Calu3 (cell line): ENCODE results near the gene TMEM40. TPM values are rescaled to one million over a fixed set of nuclear protein-coding genes. Genes with fewer than 3 reads are reported as not detected.
A peak's percentile ranks its signal among the peaks of the same experiment; 100 is the strongest.

Experiments used
- BruUV-seq: library from RNA; stranded (reverse); fragments of 400-500 nt; replicated peaks from 2 replicates; lab custom pipeline; 2021; lab: Mats Ljungman, UMichigan
- CTCF ChIA-PET: fragments of 300-600 bp; sonication (Branson Sonifier 250); formaldehyde crosslinking; loops from one replicate; lab custom pipeline; 2022; ENCODE audit warnings: antibody characterized with exemption; lab: Charles Lee
- DNase-seq: peaks from one replicate; pipeline ENCODE4 v3.0.0; 2022
- H3K27ac Mint-ChIP-seq: one replicate; pipeline ENCODE4 v1.8.0; 2022; ENCODE audit warnings: mixed read lengths; ENCODE audit not compliant: unreplicated experiment
- H3K27me3 Mint-ChIP-seq: one replicate; pipeline ENCODE4 v1.8.0; 2022; ENCODE audit warnings: mixed read lengths; ENCODE audit not compliant: unreplicated experiment
- H3K36me3 Mint-ChIP-seq: one replicate; pipeline ENCODE4 v1.8.0; 2022; ENCODE audit warnings: mild to moderate bottlenecking, moderate library complexity, mixed read lengths; ENCODE audit not compliant: insufficient read depth, unreplicated experiment
- H3K4me1 Mint-ChIP-seq: one replicate; pipeline ENCODE4 v1.8.0; 2022; ENCODE audit warnings: mild to moderate bottlenecking, low read depth, mixed read lengths; ENCODE audit not compliant: unreplicated experiment
- H3K4me3 Mint-ChIP-seq: one replicate; pipeline ENCODE4 v1.8.0; 2022; ENCODE audit warnings: mild to moderate bottlenecking, low read depth, moderate library complexity, mixed read lengths; ENCODE audit not compliant: unreplicated experiment
- H3K9me3 Mint-ChIP-seq: one replicate; pipeline ENCODE4 v1.8.0; 2022; ENCODE audit warnings: low read depth, mixed read lengths; ENCODE audit not compliant: unreplicated experiment
- intact Hi-C: fragments of 100-400 bp; cut with micrococcal nuclease; formaldehyde crosslinking; loops from one replicate; pipeline ENCODE4 v1.10.0; 2022; ENCODE audit not compliant: unreplicated experiment
- total RNA-seq: library from RNA; stranded (reverse); gene quantifications from 2 replicates; pipeline ENCODE4 v1.2.3, GENCODE V29; 2022
- TF ChIP-seq, protein P1 (sequence below): fragments of 200-600 bp; IDR thresholded peaks from one replicate; pipeline ENCODE4 v1.8.0; 2022; ENCODE audit warnings: antibody characterized with exemption; ENCODE audit not compliant: unreplicated experiment

Gene TMEM40
- total RNA-seq, 1 experiment from 2014 or later: 0.42 TPM

GRCh38 chr3:12709334-12709733 is 49.7 kb downstream of the TMEM40 start:
- Mint-ChIP-seq H3K4me1 (no peaks in the 10 kb centered on the region), H3K27me3 (peaks cover 44% of the 10 kb centered on the region), H3K4me3 (no peak overlapping the region), H3K36me3 (no peaks in the 10 kb centered on the region), H3K27ac (no peak overlapping the region), H3K9me3 (peaks cover 2% of the 10 kb centered on the region)
- BruUV-seq: no TSS peak
- intact Hi-C loops: loop anchor here (5.0 kb wide), 1 partner anchor 183 kb away; no protein-coding TSS in a partner anchor
- TF ChIP-seq, protein P1, sequence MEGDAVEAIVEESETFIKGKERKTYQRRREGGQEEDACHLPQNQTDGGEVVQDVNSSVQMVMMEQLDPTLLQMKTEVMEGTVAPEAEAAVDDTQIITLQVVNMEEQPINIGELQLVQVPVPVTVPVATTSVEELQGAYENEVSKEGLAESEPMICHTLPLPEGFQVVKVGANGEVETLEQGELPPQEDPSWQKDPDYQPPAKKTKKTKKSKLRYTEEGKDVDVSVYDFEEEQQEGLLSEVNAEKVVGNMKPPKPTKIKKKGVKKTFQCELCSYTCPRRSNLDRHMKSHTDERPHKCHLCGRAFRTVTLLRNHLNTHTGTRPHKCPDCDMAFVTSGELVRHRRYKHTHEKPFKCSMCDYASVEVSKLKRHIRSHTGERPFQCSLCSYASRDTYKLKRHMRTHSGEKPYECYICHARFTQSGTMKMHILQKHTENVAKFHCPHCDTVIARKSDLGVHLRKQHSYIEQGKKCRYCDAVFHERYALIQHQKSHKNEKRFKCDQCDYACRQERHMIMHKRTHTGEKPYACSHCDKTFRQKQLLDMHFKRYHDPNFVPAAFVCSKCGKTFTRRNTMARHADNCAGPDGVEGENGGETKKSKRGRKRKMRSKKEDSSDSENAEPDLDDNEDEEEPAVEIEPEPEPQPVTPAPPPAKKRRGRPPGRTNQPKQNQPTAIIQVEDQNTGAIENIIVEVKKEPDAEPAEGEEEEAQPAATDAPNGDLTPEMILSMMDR: no peak
- CTCF ChIA-PET: interaction anchor here (1.1 kb wide), 1 partner anchor 11 kb away, joined by 3 read pairs; no protein-coding TSS in a partner anchor
- no peak for DNase-seq

- Mint-ChIP-seq H3K36me3 (no peaks in the 10 kb centered on the region), H3K4me3 (no peak overlapping the region), H3K4me1 (peaks cover 6% of the 10 kb centered on the region), H3K27ac (no peak overlapping the region), H3K9me3 (peaks cover 2% of the 10 kb centered on the region), H3K27me3 (peaks cover 44% of the 10 kb centered on the region)
- no TSS peak for BruUV-seq
- intact Hi-C loops: loop anchor here (5.0 kb wide), 1 partner anchor 184 kb away; no protein-coding TSS in a partner anchor
- DNase-seq: no peak
- CTCF ChIA-PET: interaction anchor here (1.1 kb wide), 1 partner anchor 11 kb away, joined by 3 read pairs; no protein-coding TSS in a partner anchor
- TF ChIP-seq, protein P1: no peak
Observed at GRCh38 chr3:12708584-12709192, 50.4 kb downstream of the TMEM40 start.

GRCh38 chr3:12707449-12707848 is 51.6 kb downstream of the TMEM40 start:
- no peak for DNase-seq
- Mint-ChIP-seq H3K4me1 (peaks cover 11% of the 10 kb centered on the region), H3K4me3 (no peak overlapping the region), H3K36me3 (no peaks in the 10 kb centered on the region), H3K27ac (no peak overlapping the region), H3K27me3 (peaks cover 44% of the 10 kb centered on the region), H3K9me3 (peaks cover 2% of the 10 kb centered on the region)
- TF ChIP-seq, protein P1: no peak
- CTCF ChIA-PET: interaction anchor here (0.7 kb wide), 2 partner anchors 9 to 26 kb away, joined by 3 read pairs; no protein-coding TSS in a partner anchor
- intact Hi-C loops: loop anchor here (5.0 kb wide), 1 partner anchor 185 kb away; no protein-coding TSS in a partner anchor
- BruUV-seq: no TSS peak

DNA sequence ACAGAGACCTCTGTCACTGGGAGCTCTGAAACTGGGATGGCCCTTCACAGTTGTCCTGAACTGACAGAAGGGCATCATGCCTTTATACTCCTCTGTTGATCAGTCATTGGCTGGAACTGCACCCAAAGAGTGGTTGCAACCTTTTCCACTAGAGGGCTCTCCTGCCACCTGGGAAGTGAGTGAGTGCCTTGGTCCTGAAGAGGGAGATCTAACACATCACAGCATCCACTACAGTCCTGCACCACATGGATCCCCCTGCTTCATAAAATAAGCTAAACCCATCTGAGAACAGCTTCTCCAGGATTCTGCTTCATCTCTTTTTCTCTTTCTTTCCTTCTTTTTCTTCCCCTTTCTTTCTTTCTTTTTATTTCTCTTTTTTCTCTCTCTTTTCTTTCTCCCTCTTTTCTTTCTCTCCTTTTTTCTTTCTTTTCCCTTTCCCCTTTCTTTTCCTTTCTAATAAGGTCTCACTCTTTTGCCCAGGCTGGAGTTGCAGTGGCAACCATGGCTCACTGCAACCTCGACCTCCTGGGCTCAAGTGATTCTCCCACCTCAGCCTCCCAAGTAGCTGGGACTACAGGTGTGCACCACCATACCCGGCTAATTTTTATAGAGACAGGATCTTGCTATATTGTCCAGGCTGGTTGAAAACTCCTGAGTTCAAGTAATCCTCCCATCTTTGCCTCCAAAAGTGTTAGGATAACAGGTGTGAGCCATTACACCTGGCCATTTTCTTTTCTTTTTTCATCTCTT is 52.4 kb downstream of the TMEM40 start:
- Mint-ChIP-seq H3K4me1 (peaks cover 11% of the 10 kb centered on the region), H3K27me3 (peaks cover 44% of the 10 kb centered on the region), H3K36me3 (no peaks in the 10 kb centered on the region), H3K9me3 (peaks cover 2% of the 10 kb centered on the region), H3K27ac (no peak overlapping the region), H3K4me3 (no peak overlapping the region)
- DNase-seq: peak; percentile 67
- BruUV-seq: no TSS peak
- intact Hi-C loops: loop anchor here (5.0 kb wide), 1 partner anchor 186 kb away; no protein-coding TSS in a partner anchor
- TF ChIP-seq, protein P1: peak; percentile 46
- CTCF ChIA-PET: interaction anchor here (0.6 to 1.3 kb wide), 3 partner anchors 25 to 103 kb away, joined by 3 to 4 read pairs (median 3); no protein-coding TSS in a partner anchor
